C4-2B (cell line): Measurements from ENCODE around the gene ANKRD11.

ENCODE experiments used
- ZFX ChIP-seq: fragments of 450-650 bp; IDR thresholded peaks from 2 replicates; pipeline ENCODE4 v1.6.1; 2017
- TF ChIP-seq, protein P1 (sequence below): fragments of 450-650 bp; conservative IDR thresholded peaks from 2 replicates; pipeline ENCODE4 v1.5.1; 2017; ENCODE audit warnings: mild to moderate bottlenecking

DNA sequence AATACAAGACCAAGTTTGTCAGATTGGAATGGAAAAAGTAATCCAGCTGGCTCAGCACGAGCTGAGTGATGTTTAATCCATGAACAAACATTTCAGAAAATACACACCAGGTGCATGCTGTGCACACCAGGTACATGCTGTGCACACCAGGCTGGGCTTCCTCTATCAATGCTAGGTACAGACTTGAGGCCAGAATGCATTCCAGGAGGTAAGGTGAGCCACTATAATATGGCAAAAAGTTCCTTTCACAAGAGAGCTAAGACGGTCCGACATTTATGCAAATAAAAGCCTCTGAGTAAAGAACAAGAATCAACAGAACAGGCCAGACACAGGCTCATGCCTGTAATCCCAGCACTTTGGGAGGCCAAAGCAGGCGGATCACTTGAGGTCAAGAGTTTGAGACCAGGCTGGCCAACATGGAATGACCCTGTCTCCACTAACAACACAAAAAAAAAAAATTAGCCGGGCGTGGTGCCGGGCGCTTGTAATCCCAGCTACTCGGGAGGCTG, 144.7 kb downstream of the ANKRD11 start:
- TF ChIP-seq, protein P1, sequence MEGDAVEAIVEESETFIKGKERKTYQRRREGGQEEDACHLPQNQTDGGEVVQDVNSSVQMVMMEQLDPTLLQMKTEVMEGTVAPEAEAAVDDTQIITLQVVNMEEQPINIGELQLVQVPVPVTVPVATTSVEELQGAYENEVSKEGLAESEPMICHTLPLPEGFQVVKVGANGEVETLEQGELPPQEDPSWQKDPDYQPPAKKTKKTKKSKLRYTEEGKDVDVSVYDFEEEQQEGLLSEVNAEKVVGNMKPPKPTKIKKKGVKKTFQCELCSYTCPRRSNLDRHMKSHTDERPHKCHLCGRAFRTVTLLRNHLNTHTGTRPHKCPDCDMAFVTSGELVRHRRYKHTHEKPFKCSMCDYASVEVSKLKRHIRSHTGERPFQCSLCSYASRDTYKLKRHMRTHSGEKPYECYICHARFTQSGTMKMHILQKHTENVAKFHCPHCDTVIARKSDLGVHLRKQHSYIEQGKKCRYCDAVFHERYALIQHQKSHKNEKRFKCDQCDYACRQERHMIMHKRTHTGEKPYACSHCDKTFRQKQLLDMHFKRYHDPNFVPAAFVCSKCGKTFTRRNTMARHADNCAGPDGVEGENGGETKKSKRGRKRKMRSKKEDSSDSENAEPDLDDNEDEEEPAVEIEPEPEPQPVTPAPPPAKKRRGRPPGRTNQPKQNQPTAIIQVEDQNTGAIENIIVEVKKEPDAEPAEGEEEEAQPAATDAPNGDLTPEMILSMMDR = no peak
- TF ChIP-seq ZFX = no peak
